HepG2 (cell line): ENCODE data around the gene HNRNPM. TPM values are rescaled to one million over a fixed set of nuclear protein-coding genes. Genes with fewer than 3 reads are reported as not detected.

Experiments
- ATAC-seq: fragments of 200-7000 bp; cut with Tn5 transposase; 3 replicates; pipeline ENCODE4 v1.9.1; 2020; ENCODE audit warnings: mild to moderate bottlenecking, moderate library complexity
- BruUV-seq: library from RNA; stranded (reverse); fragments of 400-500 nt; replicated peaks from 2 replicates; lab custom pipeline; 2021; lab: Mats Ljungman, UMichigan
- CTCF ChIA-PET: fragments of 300-600 bp; formaldehyde crosslinking; extraction: SDS; loops from one replicate; lab custom pipeline; 2021; ENCODE audit warnings: low total read pairs, inconsistent platforms, low intra/inter-chr PET ratio; lab: Yijun Ruan, JAX
- POLR2A ChIA-PET: fragments of 350-600 bp; sonication (Branson Sonifier 250); formaldehyde crosslinking; loops from one replicate; lab custom pipeline; 2020; ENCODE audit warnings: antibody characterized with exemption, inconsistent platforms; lab: Yijun Ruan, JAX
- DNase-seq: peaks from one replicate; pipeline ENCODE4 v3.0.0-alpha.2; 2015; ENCODE audit warnings: low spot score
- FAIRE-seq: peaks from 3 replicates; lab custom pipeline; 2011; peaks lifted over from hg19 to GRCh38; lab: Jason Lieb, UNC
- H2AFZ ChIP-seq: one replicate; pipeline ENCODE4 v1.6.1; 2011; ENCODE audit warnings: low read length, inconsistent platforms
- H3K27ac ChIP-seq: fragments of 300-600 bp; 3 replicates; pipeline ENCODE4 v1.8.0; 2011; ENCODE audit warnings: mixed run types, mild to moderate bottlenecking, mixed read lengths, low read length, inconsistent platforms; ENCODE audit not compliant: insufficient read depth; ENCODE audit errors: extremely low read length
- H3K27me3 ChIP-seq, 2 experiments: fragments of 200-600 bp in 1 of 2; 2 replicates in 1 of 2; 3 replicates in 1 of 2; pipeline versions ENCODE4 v1.6.0 to v1.8.0; 2011; ENCODE audit warnings: low read length in 2 of 2, mild to moderate bottlenecking in 2 of 2, moderate library complexity in 2 of 2, inconsistent platforms in 1 of 2; ENCODE audit not compliant: insufficient read depth in 2 of 2, control insufficient read depth in 1 of 2
- H3K36me3 ChIP-seq, 2 experiments: fragments of 200-600 bp in 1 of 2; replicated peaks in 1 of 2; 2 replicates in 1 of 2; 3 replicates in 1 of 2; pipeline versions ENCODE4 v1.5.1 to v1.8.0; 2011; ENCODE audit warnings: low read length in 2 of 2, inconsistent platforms in 1 of 2; ENCODE audit not compliant: insufficient read depth in 2 of 2, control insufficient read depth in 1 of 2
- H3K4me1 ChIP-seq: 2 replicates; pipeline ENCODE4 v1.5.1; 2012; ENCODE audit warnings: low read length, inconsistent platforms; ENCODE audit not compliant: insufficient read depth
- H3K4me2 ChIP-seq: 2 replicates; pipeline ENCODE4 v1.6.0; 2011; ENCODE audit warnings: low read depth, low read length, inconsistent platforms
- H3K4me3 ChIP-seq, 3 experiments: fragments of 200-600 bp in 1 of 3; sonication (generic), shearing (Covaris generic) in 1 of 3; replicated peaks in 1 of 3; 2 replicates each; pipeline ENCODE4 v1.5.1; 2011 to 2016; ENCODE audit warnings: low read length in 3 of 3, inconsistent platforms in 2 of 3, low read depth in 2 of 3, mild to moderate bottlenecking in 2 of 3, control low read depth in 1 of 3, mixed read lengths in 1 of 3; ENCODE audit not compliant: insufficient read depth in 1 of 3
- H3K79me2 ChIP-seq: one replicate; pipeline ENCODE4 v1.6.1; 2011; ENCODE audit warnings: low read length, inconsistent platforms; ENCODE audit not compliant: insufficient read depth
- H3K9ac ChIP-seq: 2 replicates; pipeline ENCODE4 v1.6.0; 2011; ENCODE audit warnings: mild to moderate bottlenecking, low read depth, low read length, inconsistent platforms; ENCODE audit not compliant: insufficient read depth
- H3K9me3 ChIP-seq: 2 replicates; pipeline ENCODE4 v1.5.1; 2012; ENCODE audit warnings: mild to moderate bottlenecking, low read length
- H4K20me1 ChIP-seq: 2 replicates; pipeline ENCODE4 v1.6.0; 2011; ENCODE audit warnings: inconsistent platforms, mild to moderate bottlenecking, low read length, moderate library complexity; ENCODE audit not compliant: insufficient read depth
- CBX1 ChIP-seq: IDR thresholded peaks from one replicate; pipeline ENCODE4 v1.6.1; 2016; ENCODE audit warnings: antibody characterized with exemption, low read depth
- CREBL2 ChIP-seq: sonication (generic); formaldehyde crosslinking; IDR thresholded peaks from 2 replicates; pipeline ENCODE4 v1.8.1; 2023; ENCODE audit warnings: missing genetic modification reagents, mild to moderate bottlenecking, borderline replicate concordance
- HCFC1 ChIP-seq: fragments of 150-350 bp; IDR thresholded peaks from 2 replicates; pipeline ENCODE4 v1.6.1; 2014; ENCODE audit warnings: low read depth, low read length
- HIVEP1 ChIP-seq: sonication (generic); formaldehyde crosslinking; IDR thresholded peaks from 2 replicates; pipeline ENCODE4 v1.4.0; 2020; ENCODE audit warnings: mild to moderate bottlenecking, missing genetic modification reagents
- MZF1 ChIP-seq: sonication (generic); formaldehyde crosslinking; IDR thresholded peaks from 2 replicates; pipeline ENCODE4 v1.8.1; 2023; ENCODE audit warnings: mild to moderate bottlenecking, missing genetic modification reagents, borderline replicate concordance
- RBM22 ChIP-seq: fragments of 200-400 bp; formaldehyde crosslinking; optimal IDR thresholded peaks from 2 replicates; pipeline ENCODE3; 2017; ENCODE audit warnings: mild to moderate bottlenecking, low read length, moderate library complexity
- SALL2 ChIP-seq: sonication (generic); formaldehyde crosslinking; IDR thresholded peaks from 2 replicates; pipeline ENCODE4 v1.8.1; 2023; ENCODE audit warnings: mild to moderate bottlenecking, missing genetic modification reagents, inconsistent platforms
- SAP130 ChIP-seq: IDR thresholded peaks from 2 replicates; pipeline ENCODE4 v1.6.1; 2016; ENCODE audit warnings: low read depth
- SATB2 ChIP-seq: sonication (generic); formaldehyde crosslinking; IDR thresholded peaks from 2 replicates; pipeline ENCODE4 v1.5.0; 2020; ENCODE audit warnings: missing genetic modification reagents
- TSC22D2 ChIP-seq: sonication (generic); formaldehyde crosslinking; IDR thresholded peaks from 2 replicates; pipeline ENCODE4 v1.5.1; 2020; ENCODE audit warnings: missing genetic modification reagents, mild to moderate bottlenecking, borderline replicate concordance
- YY1 ChIP-seq: IDR thresholded peaks from 2 replicates; pipeline ENCODE4 v1.6.1; 2011; ENCODE audit warnings: low read length, low read depth, moderate library complexity, mild to moderate bottlenecking; ENCODE audit not compliant: insufficient read depth, insufficient replicate concordance
- ZNF138 ChIP-seq: sonication (generic); formaldehyde crosslinking; IDR thresholded peaks from 2 replicates; pipeline ENCODE4 v1.5.0; 2020; ENCODE audit warnings: mild to moderate bottlenecking, low read depth, missing genetic modification reagents
- ZNF34 ChIP-seq: sonication (generic); formaldehyde crosslinking; IDR thresholded peaks from 2 replicates; pipeline ENCODE4 v1.4.0; 2020; ENCODE audit warnings: mild to moderate bottlenecking, missing genetic modification reagents, borderline replicate concordance
- ZNF441 ChIP-seq: sonication (generic); formaldehyde crosslinking; IDR thresholded peaks from 2 replicates; pipeline ENCODE4 v1.7.0; 2021; ENCODE audit warnings: missing genetic modification reagents, borderline replicate concordance
- whole genome bisulfite sequencing: methylation state at CpG from one replicate; pipeline ENCODE4 v1.1.6; 2017; ENCODE audit warnings: low lambda C conversion rate; 5-methylcytosine and 5-hydroxymethylcytosine counted together
- in situ Hi-C: cut with HindIII; loops from 2 replicates; pipeline ENCODE4 v1.10.0; 2017; ENCODE audit warnings: low pct_unique_long_range_greater_than_20kb; ENCODE audit not compliant: extremely low pct_ligation_motif_present
- intact Hi-C: fragments of 100-400 bp; cut with micrococcal nuclease; formaldehyde crosslinking; loops from one replicate; pipeline ENCODE4 v1.10.0; 2022; ENCODE audit not compliant: unreplicated experiment
- polyA plus RNA-seq, 8 experiments: library from polyadenylated mRNA; depleted of rRNA in 3 of 8; stranded (reverse) in 7 of 8; unstranded in 1 of 8; fragments of >200 nt; fragmentation: Illumina TruSeq in 4 of 8; extraction: Trizol in 4 of 8; gene quantifications; 2 replicates each; pipeline versions ENCODE4 v1.2.1 to v1.2.3, GENCODE V29; 2011 to 2016; ENCODE audit warnings: low read depth in 4 of 8, missing spikeins in 1 of 8, mixed read lengths in 1 of 8; ENCODE audit not compliant: insufficient read depth in 1 of 8
- total RNA-seq, 5 experiments: library from RNA; depleted of rRNA; stranded (reverse); fragments of >200 nt; fragmentation: Illumina TruSeq; extraction: Trizol; gene quantifications; 2 replicates each; pipeline ENCODE4 v1.2.3, GENCODE V29; 2016; ENCODE audit warnings: low read depth in 1 of 5
- TF ChIP-seq, protein P1 (sequence below): sonication (generic); IDR thresholded peaks from 2 replicates; pipeline ENCODE4 v1.6.1; 2016; ENCODE audit warnings: low read depth, borderline replicate concordance
- TF ChIP-seq, protein P2 (sequence below): sonication (generic); formaldehyde crosslinking; IDR thresholded peaks from 2 replicates; pipeline ENCODE4 v1.4.0; 2020; ENCODE audit warnings: mild to moderate bottlenecking, low read depth, missing genetic modification reagents

HNRNPM gene
- total and polyA plus RNA-seq, 2 of the 13 experiments (the other 11 are each of a cell fraction or from before 2014, with no cell fraction given): 56.7 to 102 TPM

- Histone ChIP-seq H3K9me3 (no peaks in the 10 kb centered on the region), H3K4me2 (no peak overlapping the region), H4K20me1 (peaks cover 23% of the 10 kb centered on the region), H3K27ac (no peak overlapping the region), H3K36me3 (peaks cover 41 to 88% of the 10 kb centered on the region in 2 experiments), H3K79me2 (peaks cover 49% of the 10 kb centered on the region), H2AFZ (no peak overlapping the region), H3K27me3 (no peaks in the 10 kb centered on the region), H3K4me3 (no peak overlapping the region), H3K9ac (no peak overlapping the region), H3K4me1 (no peaks in the 10 kb centered on the region)
- BruUV-seq: no TSS peak
- in situ Hi-C loops (no loop called here), intact Hi-C loops (no loop called here)
- 97% methylated on average over 4 of the region's 4 CpGs for WGBS
- ATAC-seq (no peak), DNase-seq (no peak), FAIRE-seq (no peak)
- ChIA-PET POLR2A (no interaction called here), CTCF (no interaction called here)
- TF ChIP-seq RBM22: no peak
- no peak for TF ChIP-seq HIVEP1 (CRISPR knock-in tag)
- TF ChIP-seq, protein P1, sequence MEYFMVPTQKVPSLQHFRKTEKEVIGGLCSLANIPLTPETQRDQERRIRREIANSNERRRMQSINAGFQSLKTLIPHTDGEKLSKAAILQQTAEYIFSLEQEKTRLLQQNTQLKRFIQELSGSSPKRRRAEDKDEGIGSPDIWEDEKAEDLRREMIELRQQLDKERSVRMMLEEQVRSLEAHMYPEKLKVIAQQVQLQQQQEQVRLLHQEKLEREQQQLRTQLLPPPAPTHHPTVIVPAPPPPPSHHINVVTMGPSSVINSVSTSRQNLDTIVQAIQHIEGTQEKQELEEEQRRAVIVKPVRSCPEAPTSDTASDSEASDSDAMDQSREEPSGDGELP: no peak
- TF ChIP-seq, protein P2, sequence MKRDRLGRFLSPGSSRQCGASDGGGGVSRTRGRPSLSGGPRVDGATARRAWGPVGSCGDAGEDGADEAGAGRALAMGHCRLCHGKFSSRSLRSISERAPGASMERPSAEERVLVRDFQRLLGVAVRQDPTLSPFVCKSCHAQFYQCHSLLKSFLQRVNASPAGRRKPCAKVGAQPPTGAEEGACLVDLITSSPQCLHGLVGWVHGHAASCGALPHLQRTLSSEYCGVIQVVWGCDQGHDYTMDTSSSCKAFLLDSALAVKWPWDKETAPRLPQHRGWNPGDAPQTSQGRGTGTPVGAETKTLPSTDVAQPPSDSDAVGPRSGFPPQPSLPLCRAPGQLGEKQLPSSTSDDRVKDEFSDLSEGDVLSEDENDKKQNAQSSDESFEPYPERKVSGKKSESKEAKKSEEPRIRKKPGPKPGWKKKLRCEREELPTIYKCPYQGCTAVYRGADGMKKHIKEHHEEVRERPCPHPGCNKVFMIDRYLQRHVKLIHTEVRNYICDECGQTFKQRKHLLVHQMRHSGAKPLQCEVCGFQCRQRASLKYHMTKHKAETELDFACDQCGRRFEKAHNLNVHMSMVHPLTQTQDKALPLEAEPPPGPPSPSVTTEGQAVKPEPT: no peak
- no peak for TF ChIP-seq TSC22D2
- TF ChIP-seq SAP130 (CRISPR knock-in tag): no peak
- no peak for TF ChIP-seq ZNF441 (CRISPR knock-in tag)
- no peak for TF ChIP-seq HCFC1
- no peak for TF ChIP-seq ZNF34 (CRISPR knock-in tag)
- TF ChIP-seq ZNF138 (CRISPR knock-in tag): no peak
- no peak for TF ChIP-seq YY1
- TF ChIP-seq SATB2 (CRISPR knock-in tag): no peak
- no peak for TF ChIP-seq SALL2 (CRISPR knock-in tag)
- TF ChIP-seq MZF1 (CRISPR knock-in tag): no peak
- TF ChIP-seq CREBL2 (CRISPR knock-in tag): no peak
- no peak for TF ChIP-seq CBX1
These were observed 21.2 kb downstream of the HNRNPM start for GRCh38 chr19:8466018-8466417.
